Stomach (tissue), 9 donors: Measurements from ENCODE around the gene IQCE. TPM values are rescaled to one million over a fixed set of nuclear protein-coding genes. Genes with fewer than 3 reads are reported as not detected.
A peak's percentile ranks its signal among the peaks of the same experiment; 100 is the strongest.

ENCODE experiments used
- DNase-seq, 2 donors: peaks; one replicate each; pipeline versions ENCODE4 v3.0.0 to v3.0.0-alpha.2; 2013 to 2019
- H3K27ac ChIP-seq, 5 donors: fragments of 200-600 bp in 4 of 5; sonication (generic) in 4 of 5; one replicate each; pipeline ENCODE4 v1.5.1; 2013 to 2019; ENCODE audit warnings: mild to moderate bottlenecking in 1 of 5, moderate library complexity in 1 of 5
- H3K27me3 ChIP-seq, 3 donors: fragments of 200-600 bp; sonication (generic); one replicate each; pipeline ENCODE4 v1.5.1; 2017 to 2019; ENCODE audit warnings: mixed run types in 1 of 3
- H3K36me3 ChIP-seq, 4 donors: fragments of 200-600 bp; sonication (generic); 1 replicate in 3 of 4; 2 replicates in 1 of 4; pipeline ENCODE4 v1.5.1; 2016 to 2019
- H3K4me1 ChIP-seq, 4 donors: fragments of 200-600 bp; sonication (generic); one replicate each; pipeline ENCODE4 v1.5.1; 2016 to 2019
- H3K4me3 ChIP-seq, 4 donors: fragments of 200-600 bp; sonication (generic) in 3 of 4; one replicate each; pipeline ENCODE4 v1.5.1; 2016 to 2019; ENCODE audit warnings: mild to moderate bottlenecking in 1 of 4
- H3K9me3 ChIP-seq, 4 donors: fragments of 200-600 bp; sonication (generic); one replicate each; pipeline ENCODE4 v1.5.1; 2016 to 2019
- CTCF ChIP-seq, 7 experiments: fragments of 450-650 bp in 4 of 7; fragments of 200-600 bp in 3 of 7; sonication (generic) in 3 of 7; IDR thresholded peaks; one replicate each; pipeline ENCODE4 v1.5.1; 2016 to 2019; ENCODE audit warnings: antibody characterized with exemption in 7 of 7, control low read depth in 2 of 7, mild to moderate bottlenecking in 1 of 7
- EP300 ChIP-seq: sonication (generic); formaldehyde crosslinking; IDR thresholded peaks from one replicate; pipeline ENCODE4 v1.6.1; 2017; ENCODE audit warnings: antibody characterized with exemption
- POLR2A ChIP-seq, 4 donors: fragments of 450-650 bp; IDR thresholded peaks; one replicate each; pipeline ENCODE4 v1.6.1; 2016; ENCODE audit warnings: antibody characterized with exemption in 4 of 4, control low read depth in 2 of 4, mild to moderate bottlenecking in 1 of 4, moderate library complexity in 1 of 4
- POLR2AphosphoS5 ChIP-seq, 3 donors: sonication (generic); formaldehyde crosslinking; IDR thresholded peaks; one replicate each; pipeline ENCODE4 v1.6.1; 2016; ENCODE audit warnings: antibody characterized with exemption in 3 of 3
- WGBS, 5 donors: extraction: QIAGEN DNeasy Blood & Tissue Kit in 3 of 5; methylation state at CpG; one replicate each; pipeline versions ENCODE4 v1.1.5 to v1.1.7; 2013 to 2018; 5-methylcytosine and 5-hydroxymethylcytosine counted together
- intact Hi-C: fragments of 100-400 bp; cut with DNase I; formaldehyde crosslinking; loops from one replicate; pipeline ENCODE4 v1.15.1; 2023; ENCODE audit warnings: low total_unique reads
- polyA plus RNA-seq, 3 donors: library from polyadenylated mRNA; stranded (reverse); fragments of 200-250 nt; gene quantifications; one replicate each; pipeline ENCODE4 v1.2.3, GENCODE V29; 2013
- total RNA-seq, 5 donors: library from RNA; depleted of rRNA; stranded (reverse); fragments of >200 nt; gene quantifications; one replicate each; pipeline versions ENCODE4 v1.1.0 to v1.2.3, GENCODE V29; 2014 to 2016
- donor health status: healthy with polysubstance abuse.
- donor health status: Bipolar disorder and iron deficiency.
- donor health status: healthy.

IQCE gene
- total and polyA plus RNA-seq, 8 donors: 1.8 to 248 (median 10.9) TPM

- peak overlapping the region; percentile 84 to 97 (median 92) for H3K27ac ChIP-seq
- intact Hi-C loops: no loop called here
- WGBS, 5 donors: 77 to 83% (median 80%) methylated on average over 23 to 36 of the region's 36 CpGs
- DNase-seq: peak in 1 of 2 donors; percentile 54
- H3K27me3 ChIP-seq: peaks cover 0 to 73% (median 5%) of the 10 kb centered on the region in 3 donors
- TF ChIP-seq CTCF (IDR thresholded peaks at IDR 0.05) (no peak), EP300 (no peak), POLR2A (IDR thresholded peaks at IDR 0.05) (no peak), POLR2AphosphoS5 (IDR thresholded peaks at IDR 0.05) (no peak)
- peak overlapping the region in 1 of 4 donors; percentile 8 for H3K4me3 ChIP-seq
- H3K4me1 ChIP-seq: peaks cover 97 to 100% (median 99%) of the 10 kb centered on the region in 4 donors
- no peaks in the 10 kb centered on the region for H3K9me3 ChIP-seq
- H3K36me3 ChIP-seq: peaks cover 9 to 42% (median 27%) of the 10 kb centered on the region in 4 donors
Measured at GRCh38 chr7:2525658-2526630, 32.8 kb upstream of the IQCE start.

- peak in 1 of 2 donors; percentile 42 for DNase-seq
- TF ChIP-seq POLR2AphosphoS5 (IDR thresholded peaks at IDR 0.05): no peak
- no peak for TF ChIP-seq EP300
- no peak for TF ChIP-seq POLR2A (IDR thresholded peaks at IDR 0.05)
- no peak for TF ChIP-seq CTCF (IDR thresholded peaks at IDR 0.05)
- peaks cover 9 to 42% (median 27%) of the 10 kb centered on the region in 4 donors for H3K36me3 ChIP-seq
- H3K4me1 ChIP-seq: peaks cover 96 to 100% (median 98%) of the 10 kb centered on the region in 4 donors
- peaks cover 0 to 73% (median 0%) of the 10 kb centered on the region in 3 donors for H3K27me3 ChIP-seq
- intact Hi-C loops: no loop called here
- WGBS, 5 donors: 75 to 85% (median 80%) methylated on average over 28 to 40 of the region's 40 CpGs
- H3K9me3 ChIP-seq: no peaks in the 10 kb centered on the region
- H3K4me3 ChIP-seq: no peak overlapping the region
- peak overlapping the region in 3 of 5 donors; percentile 88 to 92 (median 90) for H3K27ac ChIP-seq
Measured at GRCh38 chr7:2526659-2527504, 31.9 kb upstream of the IQCE start.

- 52 to 61% (median 59%) methylated on average over 17 of the region's 17 CpGs for WGBS, 5 donors
Measured at GRCh38 chr7:2527505-2528467, 31.0 kb upstream of the IQCE start.

More at GRCh38 chr7:2527505-2528467, 31.0 kb upstream of the IQCE start:
- H3K4me1 ChIP-seq: peaks cover 87 to 91% (median 89%) of the 10 kb centered on the region in 4 donors
- peak overlapping the region; percentile 67 to 92 (median 88) for H3K27ac ChIP-seq
- peaks cover 9 to 42% (median 27%) of the 10 kb centered on the region in 4 donors for H3K36me3 ChIP-seq
- TF ChIP-seq CTCF (IDR thresholded peaks at IDR 0.05) (no peak), POLR2A (IDR thresholded peaks at IDR 0.05) (no peak)
- peaks cover 0 to 65% (median 0%) of the 10 kb centered on the region in 3 donors for H3K27me3 ChIP-seq
- DNase-seq: peak in 1 of 2 donors; percentile 65
- peak overlapping the region in 1 of 4 donors; percentile 16 for H3K4me3 ChIP-seq
- H3K9me3 ChIP-seq: no peaks in the 10 kb centered on the region
- intact Hi-C loops: no loop called here
